GM12878 (cell line): ENCODE results near the gene CAPZB. TPM values are rescaled to one million over a fixed set of nuclear protein-coding genes. Genes with fewer than 3 reads are reported as not detected.

Experiments
- ATAC-seq: fragments of 200-7000 bp; cut with Tn5 transposase; 3 replicates; pipeline ENCODE4 v1.9.1; 2020; ENCODE audit warnings: mild to moderate bottlenecking, moderate library complexity
- BruUV-seq: library from RNA; stranded (reverse); fragments of 400-500 nt; replicated peaks from 2 replicates; lab custom pipeline; 2021; lab: Mats Ljungman, UMichigan
- CTCF ChIA-PET: fragments of 300-600 bp; sonication (Branson Sonifier 250); formaldehyde crosslinking; extraction: SDS; loops from one replicate; lab custom pipeline; 2021; ENCODE audit warnings: inconsistent platforms; lab: Yijun Ruan, JAX
- POLR2A ChIA-PET: fragments of 350-600 bp; formaldehyde crosslinking; extraction: SDS; loops from one replicate; lab custom pipeline; 2021; ENCODE audit warnings: inconsistent platforms; lab: Charles Lee
- RAD21 ChIA-PET: fragments of 300-600 bp; sonication (Branson Sonifier 250); formaldehyde crosslinking; loops from one replicate; lab custom pipeline; 2023; ENCODE audit warnings: antibody characterized with exemption; ENCODE audit not compliant: unreplicated experiment; lab: Charles Lee
- SMC1A ChIA-PET: fragments of 300-600 bp; sonication (Branson Sonifier 250); formaldehyde crosslinking; loops from one replicate; lab custom pipeline; 2023; ENCODE audit not compliant: unreplicated experiment, uncharacterized antibody; lab: Charles Lee
- DNase-seq: peaks from one replicate; pipeline ENCODE4 v3.0.0-alpha.2; 2011; ENCODE audit warnings: low read depth, low spot score
- FAIRE-seq: peaks from 3 replicates; lab custom pipeline; 2011; peaks lifted over from hg19 to GRCh38; lab: Jason Lieb, UNC
- H2AFZ ChIP-seq: 2 replicates; pipeline ENCODE4 v1.6.0; 2011; ENCODE audit warnings: low read depth, low read length, control low read depth; ENCODE audit not compliant: control insufficient read depth
- H3K27ac ChIP-seq: 2 replicates; pipeline ENCODE4 v1.5.1; 2011; ENCODE audit warnings: control low read depth; ENCODE audit not compliant: control insufficient read depth, insufficient read depth
- H3K27me3 ChIP-seq, 2 experiments: replicated peaks in 1 of 2; 2 replicates each; pipeline versions ENCODE4 v1.6.0 to v1.6.1; 2011; ENCODE audit warnings: low read length in 1 of 2; ENCODE audit not compliant: control insufficient read depth in 2 of 2, insufficient read depth in 2 of 2
- H3K36me3 ChIP-seq, 2 experiments: 2 replicates each; pipeline ENCODE4 v1.5.1; 2011; ENCODE audit warnings: low read length in 1 of 2; ENCODE audit not compliant: control insufficient read depth in 2 of 2, insufficient read depth in 2 of 2
- H3K4me1 ChIP-seq: 2 replicates; pipeline ENCODE4 v1.6.1; 2011; ENCODE audit warnings: mild to moderate bottlenecking, low read length, moderate library complexity, mixed read lengths; ENCODE audit not compliant: control insufficient read depth, insufficient read depth
- H3K4me2 ChIP-seq: 2 replicates; pipeline ENCODE4 v1.6.0; 2011; ENCODE audit warnings: control low read depth; ENCODE audit not compliant: control insufficient read depth, insufficient read depth
- H3K4me3 ChIP-seq: fragments of 200-600 bp; sonication (generic); 2 replicates; pipeline ENCODE4 v1.5.1; 2016
- H3K79me2 ChIP-seq: 2 replicates; pipeline ENCODE4 v1.6.0; 2011; ENCODE audit warnings: low read length; ENCODE audit not compliant: control insufficient read depth, insufficient read depth
- H3K9ac ChIP-seq: 2 replicates; pipeline ENCODE4 v1.8.0; 2011; ENCODE audit warnings: low read length, control low read depth, mixed read lengths; ENCODE audit not compliant: control insufficient read depth, insufficient read depth
- H3K9me3 ChIP-seq: replicated peaks from 3 replicates; pipeline ENCODE4 v1.5.1; 2011; ENCODE audit warnings: mild to moderate bottlenecking, low read length; ENCODE audit not compliant: control insufficient read depth, insufficient read depth
- H4K20me1 ChIP-seq: 2 replicates; pipeline ENCODE4 v1.6.0; 2011; ENCODE audit not compliant: control insufficient read depth, insufficient read depth
- ASH2L ChIP-seq: fragments of 300-600, 200-600 bp; sonication (generic); IDR thresholded peaks from 2 replicates; pipeline ENCODE4 v1.6.1; 2017; ENCODE audit warnings: low read depth, mild to moderate bottlenecking, borderline replicate concordance
- CUX1 ChIP-seq: IDR thresholded peaks from 2 replicates; pipeline ENCODE4 v1.6.1; 2012; ENCODE audit warnings: improper control_type of control experiment, low read depth, low read length; ENCODE audit not compliant: insufficient replicate concordance
- ETV6 ChIP-seq, 2 experiments: fragments of 450-650 bp in 1 of 2; IDR thresholded peaks in 1 of 2; conservative IDR thresholded peaks in 1 of 2; 2 replicates each; pipeline ENCODE4 v1.6.1; 2014; ENCODE audit warnings: antibody characterized with exemption in 1 of 2, borderline replicate concordance in 1 of 2, low read depth in 1 of 2, mild to moderate bottlenecking in 1 of 2, moderate library complexity in 1 of 2
- SREBF1 ChIP-seq: IDR thresholded peaks from 2 replicates; pipeline ENCODE4 v1.6.1; 2012; ENCODE audit warnings: mild to moderate bottlenecking, low read length
- SUZ12 ChIP-seq: fragments of 200-600 bp; sonication (generic); IDR thresholded peaks from one replicate; pipeline ENCODE4 v1.6.1; 2018; ENCODE audit warnings: antibody characterized with exemption, mild to moderate bottlenecking; ENCODE audit not compliant: unreplicated experiment
- WGBS: methylation state at CpG from one replicate; pipeline ENCODE4 v1.1.6; 2016; ENCODE audit warnings: low lambda C conversion rate; ENCODE audit not compliant: insufficient replicate concordance, insufficient coverage; ENCODE audit errors: missing lambda C conversion rate; 5-methylcytosine and 5-hydroxymethylcytosine counted together
- in situ Hi-C: fragments of 300-500 bp; cut with MboI; formaldehyde crosslinking; loops from 9 replicates; pipeline ENCODE4 v1.14.3; 2018; ENCODE audit warnings: mixed read lengths
- intact Hi-C: fragments of 100-400 bp; cut with micrococcal nuclease; formaldehyde crosslinking; loops from one replicate; pipeline ENCODE4 v1.14.2; 2022; ENCODE audit not compliant: unreplicated experiment
- polyA plus RNA-seq, 11 experiments: library from polyadenylated mRNA; depleted of rRNA in 4 of 11; unstranded in 6 of 11; stranded (reverse) in 5 of 11; fragments of >200 nt; fragmentation: Nextera tagmentation in 4 of 11; fragmentation: Illumina TruSeq in 1 of 11; extraction: Ambion mirVana in 4 of 11; extraction: Trizol in 1 of 11; gene quantifications; 1 replicate in 1 of 11; 2 replicates in 10 of 11; pipeline versions ENCODE4 v1.2.1 to v1.2.3, GENCODE V29; 2011 to 2016; ENCODE audit warnings: inconsistent platforms in 2 of 11, missing spikeins in 2 of 11, low read depth in 1 of 11
- total RNA-seq, 4 experiments: library from RNA; depleted of rRNA in 3 of 4; stranded (reverse); fragments of >200 nt in 3 of 4; fragmentation: Illumina TruSeq in 1 of 4; extraction: Trizol in 1 of 4; gene quantifications; 2 replicates each; pipeline versions ENCODE4 v1.2.1 to v1.2.3, GENCODE V29; 2013 to 2021

The CAPZB gene
- total and polyA plus RNA-seq, 10 of the 15 experiments (the other 5 are each of a cell fraction or from before 2014, with no cell fraction given), result 104 to 454 (median 213) TPM

DNA sequence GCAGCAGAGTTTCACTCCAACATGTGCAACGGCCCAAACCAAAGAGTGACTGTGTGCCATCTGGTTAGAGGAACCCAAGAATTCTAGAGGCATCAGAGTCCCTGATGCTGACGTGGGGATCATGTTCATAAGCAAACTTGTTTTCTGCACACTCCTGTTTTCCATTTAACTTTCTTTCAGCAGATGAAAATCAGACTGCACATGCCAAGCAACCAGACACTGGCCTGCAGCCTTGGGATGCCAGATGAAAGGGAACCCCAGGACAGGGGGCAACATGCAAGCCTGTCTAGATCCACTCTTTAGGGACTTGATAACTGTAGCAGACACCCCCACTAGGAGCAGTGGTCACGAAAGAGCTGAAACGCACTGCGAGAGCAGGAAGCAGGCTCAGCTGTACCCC, 116.4 kb downstream of the CAPZB start (continued):
- TF ChIP-seq CUX1 (no peak), SUZ12 (no peak), ETV6 (conservative IDR thresholded peaks at IDR 0.05 in 1 of 2, IDR thresholded peaks at IDR 0.05 in 1 of 2; ENCODE audit: borderline replicate concordance in 1 of 2, low read depth in 1 of 2) (no peak)

GRCh38 chr1:19368050-19368449, 117.3 kb downstream of the CAPZB start:
- H3K27me3 ChIP-seq, result no peaks in the 10 kb centered on the region
- ChIA-PET CTCF (no interaction called here), RAD21 (no interaction called here), SMC1A (interaction anchor here (0.7 kb wide), 1 partner anchor 23 kb away, joined by 3 read pairs; no protein-coding TSS in a partner anchor), POLR2A (interaction anchor here (0.6 kb wide), 1 partner anchor 313 kb away, joined by 6 read pairs; no protein-coding TSS in a partner anchor)
- DNase-seq (no peak), FAIRE-seq (no peak), ATAC-seq (no peak)
- H3K4me3 ChIP-seq, result no peak overlapping the region
- H3K9ac ChIP-seq, result no peak overlapping the region
- H4K20me1 ChIP-seq, result peaks cover 7% of the 10 kb centered on the region
- intact Hi-C loops, result no loop called here
- 92% methylated on average over 5 of the region's 5 CpGs for WGBS
- TF ChIP-seq SREBF1 (no peak), ASH2L (no peak)
- no peak overlapping the region for H3K27ac ChIP-seq
- no peak overlapping the region for H2AFZ ChIP-seq
- no peaks in the 10 kb centered on the region; the same call in 1 of the 2 replicates for H3K79me2 ChIP-seq
- no peaks in the 10 kb centered on the region for H3K9me3 ChIP-seq
- peaks cover 6 to 12% of the 10 kb centered on the region in 2 experiments for H3K36me3 ChIP-seq
- H3K4me2 ChIP-seq, result no peak overlapping the region
- in situ Hi-C loops, result no loop called here
- no TSS peak for BruUV-seq
- no peaks in the 10 kb centered on the region for H3K4me1 ChIP-seq
